ENCODE measurements around the gene FRMD4A.

DNA sequence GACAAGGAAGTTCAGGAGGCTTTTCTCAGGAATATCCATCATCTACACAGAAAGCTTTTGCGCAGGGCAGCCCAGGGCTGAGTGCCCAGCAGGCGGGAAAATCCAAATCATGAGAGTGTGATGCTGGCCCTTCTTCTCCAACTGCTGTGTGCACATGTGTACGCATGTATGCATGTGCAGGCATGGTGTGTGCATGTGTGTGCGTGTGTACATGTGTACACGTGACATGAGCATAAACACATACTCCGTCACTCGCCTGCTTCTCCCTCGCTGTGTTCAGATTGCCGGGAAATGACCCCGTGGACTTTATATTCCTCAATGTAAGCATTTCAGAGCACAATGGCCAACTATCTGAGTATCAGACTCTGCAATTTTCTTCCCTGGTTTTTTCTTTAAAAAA lies 658.8 kb downstream of the FRMD4A start:
- TF ChIP-seq, protein P1, sequence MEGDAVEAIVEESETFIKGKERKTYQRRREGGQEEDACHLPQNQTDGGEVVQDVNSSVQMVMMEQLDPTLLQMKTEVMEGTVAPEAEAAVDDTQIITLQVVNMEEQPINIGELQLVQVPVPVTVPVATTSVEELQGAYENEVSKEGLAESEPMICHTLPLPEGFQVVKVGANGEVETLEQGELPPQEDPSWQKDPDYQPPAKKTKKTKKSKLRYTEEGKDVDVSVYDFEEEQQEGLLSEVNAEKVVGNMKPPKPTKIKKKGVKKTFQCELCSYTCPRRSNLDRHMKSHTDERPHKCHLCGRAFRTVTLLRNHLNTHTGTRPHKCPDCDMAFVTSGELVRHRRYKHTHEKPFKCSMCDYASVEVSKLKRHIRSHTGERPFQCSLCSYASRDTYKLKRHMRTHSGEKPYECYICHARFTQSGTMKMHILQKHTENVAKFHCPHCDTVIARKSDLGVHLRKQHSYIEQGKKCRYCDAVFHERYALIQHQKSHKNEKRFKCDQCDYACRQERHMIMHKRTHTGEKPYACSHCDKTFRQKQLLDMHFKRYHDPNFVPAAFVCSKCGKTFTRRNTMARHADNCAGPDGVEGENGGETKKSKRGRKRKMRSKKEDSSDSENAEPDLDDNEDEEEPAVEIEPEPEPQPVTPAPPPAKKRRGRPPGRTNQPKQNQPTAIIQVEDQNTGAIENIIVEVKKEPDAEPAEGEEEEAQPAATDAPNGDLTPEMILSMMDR (IDR thresholded peaks at IDR 0.05; ENCODE audit: poor library complexity) = no peak
- TF ChIP-seq EZH2phosphoT487 (IDR thresholded peaks at IDR 0.05; ENCODE audit: low read depth, severe bottlenecking, unreplicated experiment) = no peak

All from hepatocyte (in vitro differentiated cells).